ENCODE results near the gene OR4D1.

Gene OR4D1

GRCh38 chr17:58156839-58157803, 8.9 kb downstream of the OR4D1 start:
- DNase-seq: peak; percentile 88

GRCh38 chr17:58158181-58158580, 10.0 kb downstream of the OR4D1 start:
- no peak for DNase-seq

- DNase-seq: peak; percentile 16
Measured at GRCh38 chr17:58161566-58161965, 13.4 kb downstream of the OR4D1 start.

- peak; percentile 31 for DNase-seq
Measured at GRCh38 chr17:58165981-58166380, 17.8 kb downstream of the OR4D1 start.

- no peak for DNase-seq
Measured at GRCh38 chr17:58166682-58167081, 18.5 kb downstream of the OR4D1 start, which contains the start of gene OR4D2. Gene OR4D2, plus strand, starts transcription at chr17:58166982. Its CDS starts 2,674 bp downstream, at chr17:58169656.

GRCh38 chr17:58170622-58171021, 22.4 kb downstream of the OR4D1 start:
- no peak for DNase-seq

GRCh38 chr17:58172369-58173071, 24.3 kb downstream of the OR4D1 start:
- DNase-seq: peak; percentile 82

- DNase-seq: no peak
Measured at GRCh38 chr17:58174871-58175270, 26.7 kb downstream of the OR4D1 start.

GRCh38 chr17:58176200-58176599, 28.0 kb downstream of the OR4D1 start:
- peak; percentile 72 for DNase-seq

- no peak for DNase-seq
Measured at GRCh38 chr17:58181796-58182195, 33.6 kb downstream of the OR4D1 start.

GRCh38 chr17:58183514-58183913, 35.3 kb downstream of the OR4D1 start:
- peak; percentile 45 for DNase-seq

GRCh38 chr17:58184308-58184985, 36.3 kb downstream of the OR4D1 start:
- peak; percentile 66 for DNase-seq

GRCh38 chr17:58184986-58185761, 37.0 kb downstream of the OR4D1 start:
- DNase-seq: peak; percentile 88

- DNase-seq: no peak
Measured at GRCh38 chr17:58186591-58186990, 38.4 kb downstream of the OR4D1 start.

GRCh38 chr17:58187063-58187462, 38.9 kb downstream of the OR4D1 start:
- no peak for DNase-seq

- DNase-seq: no peak
Measured at GRCh38 chr17:58187675-58188074, 39.5 kb downstream of the OR4D1 start.

GRCh38 chr17:58189436-58190146, 41.4 kb downstream of the OR4D1 start:
- peak; percentile 83 for DNase-seq

GRCh38 chr17:58191241-58191896, 43.2 kb downstream of the OR4D1 start:
- peak; percentile 77 for DNase-seq

- no peak for DNase-seq
Measured at GRCh38 chr17:58192612-58193011, 44.4 kb downstream of the OR4D1 start, which contains the start of gene EPX. Gene EPX, plus strand, starts transcription at chr17:58192726. Its CDS starts 121 bp downstream, at chr17:58192847.

GRCh38 chr17:58193641-58194255, 45.6 kb downstream of the OR4D1 start:
- DNase-seq: no peak
